PFSK-1 (cell line): ENCODE data around the gene SENP2.

Experiments
- FOXP2 ChIP-seq: optimal IDR thresholded peaks from 2 replicates; pipeline ENCODE3; 2011; ENCODE audit warnings: borderline replicate concordance, control low read depth, inconsistent platforms; ENCODE audit not compliant: insufficient read depth; ENCODE audit errors: extremely low read length, extremely low read depth
- POLR2AphosphoS5 ChIP-seq: IDR thresholded peaks from 2 replicates; pipeline ENCODE4 v1.6.1; 2012; ENCODE audit warnings: low read depth, mild to moderate bottlenecking, control low read depth, low read length, moderate library complexity
- SIN3A ChIP-seq: IDR thresholded peaks from 2 replicates; pipeline ENCODE4 v1.6.1; 2012; ENCODE audit warnings: mild to moderate bottlenecking, low read length, moderate library complexity, borderline replicate concordance; ENCODE audit not compliant: insufficient read depth
- TAF1 ChIP-seq: IDR thresholded peaks from 2 replicates; pipeline ENCODE4 v1.6.1; 2012; ENCODE audit warnings: low read length, control low read depth, borderline replicate concordance; ENCODE audit not compliant: insufficient read depth
- TF ChIP-seq, protein P1 (sequence below), 2 experiments: IDR thresholded peaks; 2 replicates each; pipeline versions ENCODE4 v1.6.1 to v1.8.0; 2011 to 2012; ENCODE audit warnings: low read depth in 2 of 2, low read length in 2 of 2, control low read depth in 1 of 2, inconsistent platforms in 1 of 2, mild to moderate bottlenecking in 1 of 2, moderate library complexity in 1 of 2; ENCODE audit not compliant: insufficient read depth in 1 of 2

The SENP2 gene

DNA sequence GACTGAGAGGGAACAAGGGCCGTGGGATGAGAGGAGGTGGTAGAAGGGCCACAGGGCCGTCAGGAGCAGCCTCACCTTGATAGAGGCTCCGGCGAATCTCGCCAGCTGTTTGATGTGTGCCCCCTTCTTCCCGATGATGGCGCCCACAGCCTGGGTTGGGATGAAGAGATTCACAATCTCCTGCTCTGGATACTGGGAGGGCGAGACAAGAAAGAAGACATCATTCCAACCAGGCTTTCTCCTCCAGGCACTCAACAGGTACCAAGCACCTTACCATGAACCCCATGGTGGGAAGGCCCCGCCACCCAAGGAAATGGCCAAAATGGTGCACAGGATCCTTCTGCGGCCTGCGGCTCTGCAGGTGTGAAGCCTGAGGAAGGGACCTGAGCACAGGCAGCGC lies 71.1 kb downstream of the SENP2 start:
- TF ChIP-seq, protein P1, sequence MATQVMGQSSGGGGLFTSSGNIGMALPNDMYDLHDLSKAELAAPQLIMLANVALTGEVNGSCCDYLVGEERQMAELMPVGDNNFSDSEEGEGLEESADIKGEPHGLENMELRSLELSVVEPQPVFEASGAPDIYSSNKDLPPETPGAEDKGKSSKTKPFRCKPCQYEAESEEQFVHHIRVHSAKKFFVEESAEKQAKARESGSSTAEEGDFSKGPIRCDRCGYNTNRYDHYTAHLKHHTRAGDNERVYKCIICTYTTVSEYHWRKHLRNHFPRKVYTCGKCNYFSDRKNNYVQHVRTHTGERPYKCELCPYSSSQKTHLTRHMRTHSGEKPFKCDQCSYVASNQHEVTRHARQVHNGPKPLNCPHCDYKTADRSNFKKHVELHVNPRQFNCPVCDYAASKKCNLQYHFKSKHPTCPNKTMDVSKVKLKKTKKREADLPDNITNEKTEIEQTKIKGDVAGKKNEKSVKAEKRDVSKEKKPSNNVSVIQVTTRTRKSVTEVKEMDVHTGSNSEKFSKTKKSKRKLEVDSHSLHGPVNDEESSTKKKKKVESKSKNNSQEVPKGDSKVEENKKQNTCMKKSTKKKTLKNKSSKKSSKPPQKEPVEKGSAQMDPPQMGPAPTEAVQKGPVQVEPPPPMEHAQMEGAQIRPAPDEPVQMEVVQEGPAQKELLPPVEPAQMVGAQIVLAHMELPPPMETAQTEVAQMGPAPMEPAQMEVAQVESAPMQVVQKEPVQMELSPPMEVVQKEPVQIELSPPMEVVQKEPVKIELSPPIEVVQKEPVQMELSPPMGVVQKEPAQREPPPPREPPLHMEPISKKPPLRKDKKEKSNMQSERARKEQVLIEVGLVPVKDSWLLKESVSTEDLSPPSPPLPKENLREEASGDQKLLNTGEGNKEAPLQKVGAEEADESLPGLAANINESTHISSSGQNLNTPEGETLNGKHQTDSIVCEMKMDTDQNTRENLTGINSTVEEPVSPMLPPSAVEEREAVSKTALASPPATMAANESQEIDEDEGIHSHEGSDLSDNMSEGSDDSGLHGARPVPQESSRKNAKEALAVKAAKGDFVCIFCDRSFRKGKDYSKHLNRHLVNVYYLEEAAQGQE (IDR thresholded peaks at IDR 0.05; ENCODE audit: insufficient read depth in 1 of 2, low read depth in 2 of 2, low read length in 2 of 2) = no peak
- TF ChIP-seq FOXP2 (no peak), POLR2AphosphoS5 (no peak), TAF1 (no peak), SIN3A (no peak)

DNA sequence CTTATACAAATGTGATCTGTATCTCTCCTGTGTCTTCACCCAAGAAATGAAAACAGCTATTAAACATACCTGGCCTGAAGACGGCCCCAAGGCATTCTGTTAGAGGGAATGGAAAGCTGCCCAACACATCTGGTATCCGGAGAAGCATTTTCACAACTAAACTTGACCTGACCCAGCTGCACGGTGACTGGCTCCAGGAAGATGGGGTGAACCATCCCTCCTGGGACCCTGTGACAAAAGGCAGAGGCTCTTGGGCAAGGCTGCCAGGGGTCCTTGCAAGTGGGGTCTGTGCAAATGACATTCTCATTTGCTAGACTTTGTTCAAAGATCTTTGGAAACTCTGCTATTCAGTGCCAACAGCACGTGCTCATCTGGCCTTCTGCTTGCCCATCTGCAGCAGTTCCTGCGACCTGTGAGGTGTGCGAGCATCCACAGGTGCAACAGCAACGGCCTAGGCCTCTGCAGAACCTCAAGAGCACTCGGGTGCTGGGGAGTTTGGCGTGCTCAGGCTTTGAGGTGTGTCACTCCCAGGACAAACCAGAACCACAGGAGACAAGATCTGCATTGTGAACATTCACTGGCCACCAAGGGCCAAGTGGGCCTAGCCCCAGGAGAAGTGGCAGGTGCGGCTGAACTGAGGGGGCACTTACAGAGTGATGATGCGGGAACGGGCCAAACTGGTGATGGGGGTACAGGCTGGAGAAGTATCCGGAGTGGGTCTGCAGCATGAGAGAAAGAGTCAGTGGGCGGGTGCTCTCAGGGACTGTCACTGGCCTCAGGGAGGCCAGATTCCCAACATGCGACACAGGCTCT lies 71.8 kb downstream of the SENP2 start:
- TF ChIP-seq POLR2AphosphoS5 (no peak), TAF1 (no peak), FOXP2 (no peak), SIN3A (no peak)
- TF ChIP-seq, protein P1 (IDR thresholded peaks at IDR 0.05; ENCODE audit: insufficient read depth in 1 of 2, low read depth in 2 of 2, low read length in 2 of 2) = no peak

DNA sequence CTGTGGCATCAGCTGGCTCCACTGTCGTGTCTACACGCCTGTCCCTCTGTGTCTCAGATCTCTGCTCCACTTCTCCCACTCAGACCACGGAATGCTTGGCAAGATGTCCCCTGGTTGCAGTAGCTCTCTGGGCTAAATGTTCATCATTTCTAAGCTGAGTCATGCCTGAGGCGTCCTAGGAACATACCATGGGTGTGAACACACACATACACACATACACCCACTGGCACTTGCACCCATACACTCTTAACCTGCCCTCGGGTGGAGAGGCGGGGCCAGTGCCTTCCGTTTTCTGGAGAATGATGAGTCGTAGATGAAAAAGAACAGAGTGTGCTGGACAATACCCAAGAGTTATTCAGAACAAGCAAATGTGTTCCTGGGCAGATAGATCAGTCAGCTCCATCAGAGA lies 72.4 kb downstream of the SENP2 start:
- no peak for TF ChIP-seq SIN3A
- TF ChIP-seq TAF1 = no peak
- TF ChIP-seq, protein P1 (IDR thresholded peaks at IDR 0.05; ENCODE audit: insufficient read depth in 1 of 2, low read depth in 2 of 2, low read length in 2 of 2) = no peak
- no peak for TF ChIP-seq FOXP2
- TF ChIP-seq POLR2AphosphoS5 = no peak

DNA sequence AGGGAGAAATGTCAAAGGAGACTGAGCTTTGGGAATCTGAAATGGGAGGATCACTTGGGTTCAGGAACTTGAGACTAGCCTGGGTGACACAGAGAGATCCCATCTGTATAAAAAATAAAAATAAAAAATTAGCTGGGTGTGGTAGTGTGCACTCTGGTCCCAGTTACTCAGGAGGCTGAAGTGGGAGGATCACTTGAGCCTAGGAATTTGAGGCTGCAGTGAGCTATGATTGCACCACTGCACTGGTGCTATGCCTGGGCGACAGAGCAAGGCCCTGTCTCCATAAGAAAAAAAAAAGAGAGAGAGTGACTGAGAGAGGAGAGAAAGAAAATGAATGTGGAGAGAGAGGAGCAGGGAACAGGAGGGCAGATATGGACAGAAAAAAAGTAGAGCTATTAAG lies 72.8 kb downstream of the SENP2 start:
- no peak for TF ChIP-seq FOXP2
- TF ChIP-seq POLR2AphosphoS5 = no peak
- no peak for TF ChIP-seq TAF1
- TF ChIP-seq SIN3A = no peak
- TF ChIP-seq, protein P1 (IDR thresholded peaks at IDR 0.05; ENCODE audit: insufficient read depth in 1 of 2, low read depth in 2 of 2, low read length in 2 of 2) = no peak
